NCI-H187 treated with DMSO at 0.1 percent for 48 hours (cell line): Measurements from ENCODE around the gene MKNK2.
A peak's percentile ranks its signal among the peaks of the same experiment; 100 is the strongest.
"Not testable (repeated sequence)": the region's sequence is repeated elsewhere in the genome, so short reads cannot be mapped to it uniquely, and the experiment has no call there.

Source experiments
- DNase-seq: peaks from one replicate; lab custom pipeline; 2025; lab: John Stamatoyannopoulos, UW

The MKNK2 gene

DNA sequence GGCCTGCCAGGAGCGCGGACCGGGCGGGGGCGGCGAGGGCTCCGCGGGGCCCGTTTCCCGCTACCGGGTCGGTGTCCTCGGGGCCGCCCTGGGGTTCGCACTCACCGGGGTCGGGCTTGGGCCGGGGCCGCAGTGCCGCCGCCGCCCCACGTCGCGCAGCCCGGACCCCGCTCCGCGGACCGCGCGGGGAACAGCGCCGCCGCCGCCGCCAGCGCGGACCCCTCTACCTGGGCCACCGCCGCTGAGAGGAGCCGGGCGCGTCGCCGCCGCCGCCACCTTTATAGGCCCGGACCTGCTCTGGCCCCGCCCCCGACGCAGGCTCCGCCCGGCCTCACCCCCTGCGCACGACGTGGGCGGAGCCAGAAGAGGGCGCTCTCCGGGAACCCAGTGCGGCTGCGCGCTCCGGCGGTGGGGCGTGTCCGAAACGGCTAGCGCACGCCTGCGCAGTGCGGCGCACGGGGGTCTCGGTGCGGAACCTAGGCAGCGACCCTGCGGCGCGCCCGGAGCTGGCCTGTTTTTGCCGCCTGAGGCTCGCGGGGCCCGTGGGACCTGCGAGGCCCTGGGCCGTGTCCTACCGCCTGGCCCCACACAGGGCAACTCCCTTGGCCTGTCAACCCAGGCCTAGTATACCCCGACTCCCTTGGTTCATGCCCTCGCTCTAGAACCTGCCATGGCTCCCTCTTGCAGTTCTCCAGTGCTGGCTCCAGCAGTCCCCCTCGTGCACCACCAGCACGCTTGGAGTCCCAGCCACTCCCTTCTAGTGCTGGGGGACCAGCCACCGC lies at the start of gene MKNK2:
MKNK2 (minus strand) TSS at position 254 of the 782 bp plus-strand sequence. CDS start 393 bp downstream, outside the sequence.
- no peak for DNase-seq

DNA sequence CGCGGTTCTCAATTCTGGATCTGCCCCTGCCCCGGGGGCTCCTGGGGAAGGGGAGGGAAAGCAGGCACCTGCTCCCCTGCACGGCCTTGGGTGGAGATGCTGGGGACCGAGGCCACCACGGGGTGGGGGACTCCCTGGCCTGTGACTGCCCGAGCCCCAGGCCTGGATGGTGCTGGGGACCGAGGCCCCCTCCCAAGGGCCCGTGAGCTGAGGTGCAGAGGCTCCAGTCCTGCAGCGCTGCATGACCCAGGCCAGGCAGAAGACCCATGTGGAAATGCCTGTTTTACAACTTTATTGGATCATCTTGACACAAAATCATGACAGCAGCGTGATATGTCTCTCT lies 49.6 kb upstream of the MKNK2 start:
- DNase-seq: no peak

DNA sequence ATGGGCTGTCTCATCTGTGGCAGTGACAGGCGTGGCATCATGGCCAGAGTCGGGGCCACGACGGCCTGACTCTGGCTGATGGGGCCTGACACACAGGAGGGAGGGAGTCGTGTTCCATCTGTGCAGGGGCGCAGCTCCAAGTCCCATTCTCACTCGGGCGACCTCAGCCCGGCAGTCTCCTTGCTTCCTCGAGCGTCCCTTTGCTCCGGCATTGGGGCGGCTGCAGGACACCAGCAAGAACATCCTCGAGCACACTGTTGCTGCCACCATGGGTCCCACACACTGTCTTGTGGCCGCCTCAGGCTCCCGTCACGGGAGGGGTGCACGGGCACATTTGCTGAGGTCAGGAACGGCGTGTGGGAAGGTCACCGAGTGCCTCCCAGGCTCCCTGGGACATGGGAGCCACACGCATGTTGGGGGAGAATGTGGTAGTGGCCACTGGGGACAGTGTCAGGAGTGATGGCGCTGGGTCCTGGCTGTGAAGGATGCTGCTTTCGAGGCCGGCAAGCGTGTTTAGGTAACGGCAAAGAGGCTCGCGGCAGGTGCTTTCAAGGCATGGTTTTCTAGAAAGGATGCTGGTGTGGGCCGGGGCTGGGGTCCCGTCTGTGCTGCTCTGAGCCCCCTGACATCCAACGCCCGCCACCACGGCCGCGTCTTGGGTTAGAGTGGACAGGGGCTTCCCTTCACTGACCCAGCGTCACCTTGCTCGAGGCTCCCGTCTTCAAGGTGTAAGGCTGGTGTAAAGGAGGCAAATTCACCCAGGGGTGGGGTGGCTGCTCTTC lies 49.1 kb upstream of the MKNK2 start:
- no peak for DNase-seq

DNA sequence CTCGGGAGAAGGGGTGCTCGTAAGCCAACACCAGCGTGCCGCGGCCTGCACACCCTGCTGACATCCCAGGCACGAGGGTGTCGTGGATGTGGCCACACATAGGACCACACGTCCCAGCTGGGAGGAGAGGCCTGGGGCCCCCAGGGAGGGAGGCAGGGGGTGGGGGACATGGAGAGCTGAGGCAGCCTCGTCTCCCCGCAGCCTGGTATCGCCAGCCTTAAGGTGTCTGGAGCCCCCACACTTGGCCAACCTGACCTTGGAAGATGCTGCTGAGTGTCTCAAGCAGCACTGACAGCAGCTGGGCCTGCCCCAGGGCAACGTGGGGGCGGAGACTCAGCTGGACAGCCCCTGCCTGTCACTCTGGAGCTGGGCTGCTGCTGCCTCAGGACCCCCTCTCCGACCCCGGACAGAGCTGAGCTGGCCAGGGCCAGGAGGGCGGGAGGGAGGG lies 48.0 kb upstream of the MKNK2 start:
- DNase-seq: no peak

DNA sequence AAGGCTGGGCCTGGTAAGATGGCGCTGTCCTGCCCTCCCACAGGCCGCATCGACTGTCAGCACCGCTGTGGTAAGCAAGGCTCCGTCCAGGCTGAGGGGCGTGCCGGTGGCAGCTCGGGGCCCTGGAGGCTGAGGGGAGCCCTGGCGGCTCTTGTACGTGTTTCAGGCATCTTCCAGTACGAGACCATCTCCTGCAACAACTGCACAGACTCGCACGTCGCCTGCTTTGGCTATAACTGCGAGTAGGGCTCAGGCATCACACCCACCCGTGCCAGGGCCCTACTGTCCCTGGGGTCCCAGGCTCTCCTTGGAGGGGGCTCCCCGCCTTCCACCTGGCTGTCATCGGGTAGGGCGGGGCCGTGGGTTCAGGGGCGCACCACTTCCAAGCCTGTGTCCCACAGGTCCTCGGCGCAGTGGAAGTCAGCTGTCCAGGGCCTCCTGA lies 46.9 kb upstream of the MKNK2 start:
- no peak for DNase-seq

DNA sequence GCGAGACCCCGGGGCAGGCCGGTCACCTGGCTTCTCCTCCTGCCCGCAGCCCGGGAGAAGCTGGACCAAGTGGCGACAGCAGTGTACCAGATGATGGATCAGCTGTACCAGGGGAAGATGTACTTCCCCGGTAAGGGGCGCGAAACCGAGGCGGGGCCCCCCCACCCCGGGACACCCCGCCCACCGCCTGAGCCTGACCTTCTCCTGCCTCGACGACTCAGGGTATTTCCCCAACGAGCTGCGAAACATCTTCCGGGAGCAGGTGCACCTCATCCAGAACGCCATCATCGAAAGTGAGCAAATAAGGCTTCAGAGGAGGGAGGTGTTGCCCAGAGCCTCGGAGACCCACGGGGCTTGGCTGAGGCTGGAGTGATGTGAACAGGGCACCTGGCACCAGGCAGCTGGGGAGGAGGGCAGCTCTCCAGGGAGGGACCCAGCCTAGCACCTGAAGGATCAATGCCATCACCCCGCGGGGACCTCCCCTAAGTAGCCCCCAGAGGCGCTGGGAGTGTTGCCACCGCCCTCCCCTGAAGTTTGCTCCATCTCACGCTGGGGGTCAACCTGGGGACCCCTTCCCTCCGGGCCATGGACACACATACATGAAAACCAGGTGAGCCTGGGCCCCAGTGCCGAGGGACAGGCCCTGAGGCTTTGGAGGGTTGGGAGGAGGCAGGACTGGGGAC lies 46.3 kb upstream of the MKNK2 start:
- no peak for DNase-seq

DNA sequence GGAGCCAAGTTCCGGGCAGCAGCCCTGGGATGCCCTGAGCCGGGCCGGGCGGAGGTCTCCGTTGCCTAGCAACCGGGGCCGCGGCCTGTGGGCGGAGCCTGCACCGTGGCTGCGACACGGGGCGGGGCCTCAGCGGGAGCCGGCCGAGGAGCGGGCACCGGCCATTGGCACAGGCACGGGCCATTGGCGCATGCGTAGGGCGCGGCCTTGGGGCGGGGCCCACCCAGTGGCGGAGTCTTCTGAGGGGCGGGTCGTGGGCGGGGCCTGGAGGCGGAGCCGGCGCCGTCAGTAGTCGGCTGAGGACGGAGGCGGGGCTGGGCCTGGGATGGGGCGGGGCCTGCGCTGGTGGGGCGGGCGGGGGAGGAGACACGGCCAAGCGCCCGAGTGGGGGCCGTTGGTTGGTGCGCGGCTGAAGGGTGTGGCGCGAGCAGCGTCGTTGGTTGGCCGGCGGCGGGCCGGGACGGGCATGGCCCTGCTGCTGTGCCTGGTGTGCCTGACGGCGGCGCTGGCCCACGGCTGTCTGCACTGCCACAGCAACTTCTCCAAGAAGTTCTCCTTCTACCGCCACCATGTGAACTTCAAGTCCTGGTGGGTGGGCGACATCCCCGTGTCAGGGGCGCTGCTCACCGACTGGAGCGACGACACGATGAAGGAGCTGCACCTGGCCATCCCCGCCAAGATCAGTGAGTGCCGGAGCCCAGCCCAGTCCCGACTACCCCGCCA lies 45.6 kb upstream of the MKNK2 start, which contains the start of gene IZUMO4:
IZUMO4 (plus strand) TSS at position 436 of the 723 bp plus-strand sequence; CDS start at position 467, 31 bp downstream.
- DNase-seq: peak; percentile 82

DNA sequence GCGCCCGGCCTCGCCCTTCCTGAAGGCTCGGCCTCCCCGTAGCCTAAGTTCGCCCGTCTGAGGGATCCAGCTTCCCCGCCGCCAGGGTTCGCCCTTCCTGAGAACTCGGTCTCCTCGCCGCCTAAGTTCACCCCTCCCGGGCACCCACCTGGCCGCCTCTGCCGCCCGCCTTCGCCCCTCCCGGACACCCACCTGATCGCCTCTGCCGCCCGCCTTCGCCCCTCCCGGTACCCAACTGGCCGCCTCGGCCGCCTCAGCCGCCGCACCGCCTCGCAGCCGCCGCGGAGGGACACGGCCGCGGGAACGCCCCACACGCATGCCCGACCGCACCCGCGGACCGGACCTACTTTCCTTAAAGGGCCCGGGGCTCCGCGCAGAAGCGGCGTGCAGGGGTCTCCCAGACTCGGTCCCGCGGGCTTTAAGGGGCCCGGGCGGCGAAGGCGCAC lies 45.0 kb upstream of the MKNK2 start, which contains the start of gene MOB3A:
MOB3A (minus strand) TSS at position 293 of the 446 bp plus-strand sequence. CDS start 17,766 bp downstream, outside the sequence.
- no peak for DNase-seq

DNA sequence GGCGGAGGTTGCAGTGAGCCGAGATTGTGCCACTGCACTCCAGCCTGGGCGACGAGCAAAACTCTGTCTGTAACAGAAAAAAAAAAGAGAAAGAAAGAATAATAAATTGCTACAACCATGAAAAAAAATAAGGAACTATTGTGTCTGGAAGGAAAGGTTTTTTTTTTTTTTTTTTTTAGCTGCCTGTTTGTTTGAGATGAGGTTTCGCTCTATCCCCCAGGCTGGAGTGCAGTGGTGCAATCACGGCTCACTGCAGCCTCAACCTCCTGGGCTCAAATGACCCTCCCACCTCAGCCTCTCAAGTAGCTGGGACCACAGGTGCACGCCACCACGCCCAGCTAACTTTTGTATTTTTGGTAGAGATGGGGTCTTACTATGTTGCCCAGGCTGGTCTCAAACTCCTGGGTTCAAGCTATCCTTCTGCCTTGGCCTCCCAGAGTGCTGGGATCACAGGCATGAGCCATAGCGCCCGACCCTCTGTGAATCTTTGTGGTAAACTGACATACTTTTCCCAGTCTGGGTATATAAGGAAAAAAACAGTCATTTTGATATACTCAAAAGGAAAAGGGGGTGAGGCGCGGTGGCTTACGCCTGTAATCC lies 41.0 kb upstream of the MKNK2 start:
- not testable (repeated sequence) for DNase-seq

DNA sequence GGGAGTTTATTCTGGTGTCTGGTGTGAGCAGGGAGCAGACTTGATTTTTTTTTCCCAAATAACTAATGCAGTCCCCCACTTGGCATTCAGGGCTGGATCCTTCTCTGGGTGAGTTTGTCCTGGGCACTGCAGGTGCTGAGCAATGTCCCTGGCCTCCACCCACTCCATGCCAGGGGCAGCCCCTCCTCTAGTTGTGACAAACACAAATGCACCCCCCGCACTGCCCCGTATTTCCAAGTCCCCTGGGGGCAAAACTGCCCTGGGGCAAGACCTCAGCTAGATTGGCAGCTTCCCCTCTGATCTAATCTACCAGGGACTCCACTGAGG lies 38.6 kb upstream of the MKNK2 start:
- DNase-seq: no peak

DNA sequence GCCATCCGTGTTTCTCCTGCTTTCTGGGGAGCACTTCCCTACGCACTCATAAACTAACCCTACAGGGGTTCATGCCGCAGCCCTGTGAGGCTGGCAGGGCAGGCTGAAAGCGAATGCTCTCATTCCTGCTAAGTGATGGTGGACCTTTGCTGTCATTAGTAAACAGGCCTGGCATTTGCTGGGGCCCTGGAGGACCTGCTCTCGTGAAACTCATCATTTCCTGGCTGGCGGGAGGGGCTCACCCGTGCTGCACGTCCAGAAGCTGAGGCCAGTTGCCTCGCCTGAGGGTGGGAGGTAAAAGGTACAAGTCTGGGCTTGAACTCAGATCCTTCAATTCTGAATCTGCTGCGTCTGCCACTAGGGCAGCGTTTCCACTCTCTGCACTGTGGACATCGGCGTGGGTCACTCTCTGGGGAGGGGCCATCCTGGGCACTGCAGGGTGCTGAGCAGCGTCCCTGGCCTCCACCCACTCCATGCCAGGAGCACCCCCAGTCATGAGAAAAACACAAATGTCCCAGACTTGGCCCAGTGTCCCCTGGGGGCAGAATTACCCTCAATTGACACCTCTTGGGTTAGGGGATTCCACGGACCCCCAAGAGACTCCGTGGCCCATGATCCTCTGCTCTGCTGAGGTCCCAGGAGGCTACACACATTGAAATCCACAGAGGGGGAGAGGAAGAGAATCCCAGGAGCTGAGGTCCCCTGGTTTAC lies 38.1 kb upstream of the MKNK2 start:
- no peak for DNase-seq

DNA sequence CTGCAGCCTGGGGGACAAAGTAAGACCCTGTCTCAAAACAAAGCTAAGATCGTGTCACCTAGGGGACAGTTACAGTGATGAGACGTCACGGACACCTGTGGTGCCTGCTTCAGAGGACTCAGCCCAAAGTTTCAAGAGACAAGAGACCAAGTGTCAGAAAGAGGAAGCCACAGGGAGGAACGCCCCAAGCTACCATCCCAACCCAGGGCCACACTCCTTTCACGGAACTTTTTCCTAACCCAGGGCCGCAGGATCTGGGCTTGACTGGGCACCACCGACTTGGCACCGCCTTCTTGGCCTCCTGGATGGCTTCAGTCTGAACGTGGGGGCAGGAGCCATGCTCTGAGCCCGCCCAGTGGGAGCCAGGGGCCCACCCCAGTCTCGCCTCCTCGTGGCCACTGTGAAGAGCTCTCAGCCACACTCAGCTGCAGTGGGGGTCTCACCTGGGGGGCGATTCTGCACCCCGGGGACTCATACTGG lies 36.6 kb upstream of the MKNK2 start:
- no peak for DNase-seq

DNA sequence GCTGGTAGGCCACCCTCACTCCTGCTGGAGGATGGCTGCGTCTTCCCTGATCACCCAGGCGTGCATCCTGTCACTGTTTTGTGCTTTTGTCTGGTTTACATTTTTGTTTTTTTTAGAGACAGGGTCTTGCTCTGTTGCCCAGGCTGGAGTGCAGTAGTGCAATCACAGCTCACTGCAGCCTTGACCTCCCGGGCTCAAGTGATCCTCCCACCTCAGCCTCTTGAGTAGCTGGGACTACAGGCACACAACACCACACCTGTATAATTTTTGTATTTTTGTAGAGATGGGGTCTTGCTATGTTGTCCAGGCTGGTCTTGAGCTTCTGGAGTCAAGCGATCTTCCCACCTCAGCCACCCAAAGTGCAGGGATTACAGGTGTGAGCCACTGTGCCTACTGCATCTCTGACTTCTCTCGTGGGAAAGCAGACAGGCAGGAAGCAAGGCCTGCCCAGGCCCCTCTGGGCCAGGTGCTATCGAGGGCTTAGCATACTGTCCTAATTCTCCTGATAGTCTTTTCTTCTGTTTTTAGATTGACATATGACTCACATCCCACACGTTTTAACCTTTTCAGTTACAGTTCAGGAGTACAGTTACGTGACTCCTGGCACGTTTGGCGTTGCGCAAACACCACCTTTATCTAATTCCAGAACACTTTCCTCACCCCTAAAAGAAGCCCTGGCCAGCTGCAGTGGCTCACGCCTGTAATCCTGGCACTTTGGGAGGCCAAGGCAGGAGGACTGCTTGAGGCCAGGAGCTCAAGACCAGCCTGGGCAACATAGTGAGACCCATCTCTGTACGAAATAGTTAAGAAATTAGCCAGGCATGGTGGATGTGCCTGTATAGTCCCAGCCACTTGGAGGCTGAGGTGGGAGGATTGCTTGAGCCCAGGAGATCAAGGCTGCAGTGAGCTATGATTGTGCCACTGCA lies 35.9 kb upstream of the MKNK2 start:
- DNase-seq: not testable (repeated sequence)

DNA sequence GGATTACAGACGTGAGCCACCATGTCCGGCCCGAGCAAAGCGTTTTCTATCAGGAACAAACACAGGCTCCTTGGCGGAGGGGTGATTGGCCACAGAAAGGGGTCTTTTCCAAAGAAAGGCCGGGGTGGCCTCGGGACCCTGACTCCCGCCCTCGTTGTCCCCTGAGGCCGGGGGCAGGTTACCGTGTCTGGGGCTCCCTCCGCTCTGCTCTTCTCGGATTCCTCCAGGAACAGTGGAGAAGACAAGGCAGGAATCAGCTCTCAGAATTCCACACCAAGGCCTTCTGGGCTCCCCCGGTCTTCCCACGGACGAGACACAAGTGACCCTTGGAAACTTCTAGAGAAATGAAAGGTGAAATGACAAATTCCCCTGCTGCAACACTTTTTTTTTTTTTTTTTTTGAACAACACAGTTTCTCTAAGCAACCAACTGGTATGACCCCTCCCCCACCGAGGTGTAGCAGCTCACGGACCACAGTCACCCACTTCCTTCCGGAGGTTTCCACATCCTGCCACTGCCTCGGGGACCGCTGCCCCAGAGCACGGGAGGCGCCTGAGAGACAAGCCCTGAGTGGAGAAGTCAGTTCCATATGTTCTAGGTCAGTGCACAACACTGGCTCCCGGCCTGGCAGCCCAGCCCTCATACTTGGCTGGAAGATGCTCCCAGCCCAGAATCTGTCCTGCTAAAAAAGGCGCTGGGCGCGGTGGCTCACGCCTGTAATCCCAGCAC lies 34.1 kb upstream of the MKNK2 start:
- no peak for DNase-seq

DNA sequence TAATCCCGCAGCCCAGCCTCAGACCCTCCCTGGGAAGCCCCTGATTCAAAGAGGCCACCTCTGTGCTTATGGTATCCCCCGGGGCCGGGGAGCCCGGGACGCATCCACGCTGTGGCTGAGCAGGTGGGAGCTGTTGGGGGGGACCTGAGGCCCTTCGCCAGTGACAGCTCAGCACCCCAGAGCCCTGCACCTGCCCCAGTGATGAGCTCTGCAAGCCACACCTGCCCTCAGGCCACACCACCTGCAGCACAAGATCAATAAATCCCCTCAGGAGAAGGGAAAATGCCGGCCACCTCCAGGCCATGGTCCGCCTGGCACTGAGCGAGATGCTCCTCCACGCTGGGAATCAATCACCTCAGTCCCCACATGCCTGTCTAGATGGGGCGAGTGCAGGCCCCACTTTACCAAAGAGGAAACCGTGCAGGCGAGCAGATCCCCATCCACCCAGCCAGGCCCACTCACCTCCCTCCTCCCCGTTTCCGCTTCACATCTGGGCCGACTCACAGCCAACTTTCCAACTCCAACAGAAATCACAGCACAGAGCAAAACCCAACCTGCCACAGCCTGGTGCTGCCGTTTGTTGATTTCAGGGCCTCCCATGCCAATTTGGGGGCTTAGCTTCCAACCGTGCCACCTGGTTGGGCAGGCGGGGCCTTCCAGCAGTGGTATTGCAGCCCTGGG lies 32.3 kb upstream of the MKNK2 start:
- no peak for DNase-seq

DNA sequence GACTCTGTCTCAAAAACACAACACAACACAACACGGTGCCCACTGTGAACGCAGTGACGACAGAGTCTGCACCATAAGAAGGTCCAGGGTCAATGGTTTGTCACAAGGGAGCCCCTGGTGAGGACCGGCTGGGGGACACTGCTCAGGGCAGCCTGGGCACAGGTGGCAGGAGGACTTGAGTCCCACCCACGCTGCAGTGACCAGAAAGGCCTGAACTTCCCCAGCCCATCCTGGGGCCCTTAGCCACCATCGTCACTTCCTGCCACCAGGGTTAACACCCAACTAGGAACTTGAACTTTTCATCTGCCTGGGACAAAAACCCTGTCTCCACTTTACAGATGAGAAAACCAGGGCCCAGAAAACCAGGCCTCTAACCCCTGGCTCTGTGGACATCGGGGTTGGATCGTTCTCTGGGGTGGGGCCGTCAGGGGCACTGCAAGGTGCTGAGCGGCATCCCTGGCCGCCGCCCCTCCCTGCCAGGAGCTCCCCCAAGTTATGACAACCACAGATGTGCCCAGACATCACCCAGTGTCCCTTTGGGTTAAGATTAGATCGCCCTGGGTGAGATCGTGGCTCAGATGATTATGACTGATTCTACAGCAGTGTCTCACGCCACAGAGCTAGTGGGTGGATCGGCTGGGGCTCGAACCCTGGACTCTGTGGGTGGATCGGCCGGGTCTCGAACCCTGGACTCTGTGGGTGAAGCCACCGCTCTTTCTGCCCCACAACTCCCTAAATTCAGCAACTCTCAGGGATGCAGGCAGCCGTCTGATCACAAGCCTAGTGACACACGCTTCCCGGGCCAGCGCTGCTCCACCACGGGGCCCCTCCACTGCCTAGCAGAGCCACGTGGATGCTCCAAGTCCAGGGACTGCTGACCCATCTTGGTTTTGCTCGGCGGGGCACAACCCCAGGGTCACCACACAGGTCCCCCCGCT lies 31.1 kb upstream of the MKNK2 start:
- no peak for DNase-seq
